OCI-LY7 (cell line): Measurements from ENCODE around the gene G2E3.

Source experiments
- EZH2phosphoT487 ChIP-seq: fragments of 200-600 bp; sonication (generic); IDR thresholded peaks from 2 replicates; pipeline ENCODE4 v1.6.1; 2018; ENCODE audit warnings: low read depth, borderline replicate concordance, mild to moderate bottlenecking, mixed run types, antibody characterized with exemption, low read length, moderate library complexity, mixed read lengths
- TF ChIP-seq, protein P1 (sequence below): fragments of 200-600 bp; sonication (generic); conservative IDR thresholded peaks from 2 replicates; pipeline ENCODE4 v1.5.1; 2014; ENCODE audit warnings: mild to moderate bottlenecking, antibody characterized with exemption, low read length, moderate library complexity, mixed read lengths

DNA sequence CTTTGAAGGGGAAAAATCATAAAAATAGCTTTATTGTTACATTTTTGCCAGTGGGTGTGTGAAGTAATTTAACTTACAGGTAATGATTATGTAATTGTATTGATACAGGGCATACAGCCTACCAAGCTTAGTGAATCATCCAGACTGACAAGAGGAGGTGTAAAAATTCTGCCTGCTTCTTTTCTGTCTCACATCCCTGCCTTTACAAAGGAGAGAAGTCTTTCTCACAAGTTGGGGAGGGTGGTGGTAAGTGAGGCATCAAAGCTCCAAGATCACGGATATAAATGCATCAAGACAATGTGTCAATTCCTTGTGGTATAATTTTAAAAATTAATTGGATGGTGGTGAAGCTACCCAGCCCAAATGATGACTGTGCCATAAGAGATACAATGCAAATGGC, 39.0 kb upstream of the G2E3 start:
- TF ChIP-seq, protein P1, sequence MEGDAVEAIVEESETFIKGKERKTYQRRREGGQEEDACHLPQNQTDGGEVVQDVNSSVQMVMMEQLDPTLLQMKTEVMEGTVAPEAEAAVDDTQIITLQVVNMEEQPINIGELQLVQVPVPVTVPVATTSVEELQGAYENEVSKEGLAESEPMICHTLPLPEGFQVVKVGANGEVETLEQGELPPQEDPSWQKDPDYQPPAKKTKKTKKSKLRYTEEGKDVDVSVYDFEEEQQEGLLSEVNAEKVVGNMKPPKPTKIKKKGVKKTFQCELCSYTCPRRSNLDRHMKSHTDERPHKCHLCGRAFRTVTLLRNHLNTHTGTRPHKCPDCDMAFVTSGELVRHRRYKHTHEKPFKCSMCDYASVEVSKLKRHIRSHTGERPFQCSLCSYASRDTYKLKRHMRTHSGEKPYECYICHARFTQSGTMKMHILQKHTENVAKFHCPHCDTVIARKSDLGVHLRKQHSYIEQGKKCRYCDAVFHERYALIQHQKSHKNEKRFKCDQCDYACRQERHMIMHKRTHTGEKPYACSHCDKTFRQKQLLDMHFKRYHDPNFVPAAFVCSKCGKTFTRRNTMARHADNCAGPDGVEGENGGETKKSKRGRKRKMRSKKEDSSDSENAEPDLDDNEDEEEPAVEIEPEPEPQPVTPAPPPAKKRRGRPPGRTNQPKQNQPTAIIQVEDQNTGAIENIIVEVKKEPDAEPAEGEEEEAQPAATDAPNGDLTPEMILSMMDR: no peak
- no peak for TF ChIP-seq EZH2phosphoT487
